Activated CD4-positive, alpha-beta memory T cell treated with anti-CD3 and anti-CD28 coated beads, Interleukin-2, amount 10 ng/mL, durations not matched to agents 7 days and 5 days (primary cell): Measurements from ENCODE around the gene NADSYN1. TPM values are rescaled to one million over a fixed set of nuclear protein-coding genes. Genes with fewer than 3 reads are reported as not detected.

Experiments used
- CTCF ChIA-PET: fragments of 350-600 bp; sonication (Branson Sonifier 250); formaldehyde crosslinking; loops from one replicate; lab custom pipeline; 2021; ENCODE audit warnings: antibody characterized with exemption, inconsistent platforms; lab: Charles Lee
- POLR2A ChIA-PET: fragments of 350-600 bp; sonication (Branson Sonifier 250); formaldehyde crosslinking; loops from one replicate; lab custom pipeline; 2021; ENCODE audit warnings: antibody characterized with exemption; lab: Charles Lee
- DNase-seq: peaks from one replicate; pipeline ENCODE4 v3.0.0-alpha.2; 2020
- H3K27ac Mint-ChIP-seq: one replicate; pipeline ENCODE4 v1.8.0; 2021; ENCODE audit warnings: mild to moderate bottlenecking, mixed read lengths
- H3K27me3 Mint-ChIP-seq: one replicate; pipeline ENCODE4 v1.8.0; 2021; ENCODE audit warnings: mixed read lengths
- H3K36me3 Mint-ChIP-seq: one replicate; pipeline ENCODE4 v1.8.0; 2021; ENCODE audit warnings: low read depth, mixed read lengths
- H3K4me1 Mint-ChIP-seq: one replicate; pipeline ENCODE4 v1.8.0; 2021; ENCODE audit warnings: mixed read lengths
- H3K4me3 Mint-ChIP-seq: one replicate; pipeline ENCODE4 v1.8.0; 2021; ENCODE audit warnings: mild to moderate bottlenecking, mixed read lengths
- H3K9me3 Mint-ChIP-seq: one replicate; pipeline ENCODE4 v1.8.0; 2021; ENCODE audit warnings: mixed read lengths
- total RNA-seq, 2 experiments: library from RNA; stranded (reverse); gene quantifications; one replicate each; pipeline ENCODE4 v1.2.3, GENCODE V29; 2021

Gene NADSYN1
- total RNA-seq, 2 experiments from 2014 or later, result 141 to 142 TPM

DNA sequence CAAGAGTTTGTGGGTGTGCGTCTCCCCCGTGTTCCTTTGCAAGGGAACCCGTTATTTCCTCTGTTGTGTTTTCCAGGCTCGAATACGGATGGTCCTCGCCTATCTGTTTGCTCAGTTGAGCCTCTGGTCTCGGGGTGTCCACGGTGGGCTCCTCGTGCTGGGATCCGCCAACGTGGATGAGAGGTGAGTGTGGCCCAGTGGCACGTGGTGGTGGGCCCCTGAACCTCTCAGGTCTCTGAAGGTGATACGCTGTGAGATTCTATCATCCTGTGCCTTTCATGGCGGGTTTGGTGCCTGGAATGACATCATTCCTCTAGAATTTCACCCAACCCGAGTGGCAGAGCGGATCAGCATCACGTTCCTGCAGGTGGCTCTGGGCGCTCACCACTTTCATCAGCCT, 32.5 kb downstream of the NADSYN1 start:
- peaks cover 78% of the 10 kb centered on the region for H3K36me3 Mint-ChIP-seq
- peaks cover 23% of the 10 kb centered on the region for H3K4me1 Mint-ChIP-seq
- H3K9me3 Mint-ChIP-seq, result no peaks in the 10 kb centered on the region
- ChIA-PET POLR2A (no interaction called here), CTCF (no interaction called here)
- no peaks in the 10 kb centered on the region for H3K27me3 Mint-ChIP-seq
- H3K27ac Mint-ChIP-seq, result no peak overlapping the region
- no peak overlapping the region for H3K4me3 Mint-ChIP-seq
- no peak for DNase-seq

DNA sequence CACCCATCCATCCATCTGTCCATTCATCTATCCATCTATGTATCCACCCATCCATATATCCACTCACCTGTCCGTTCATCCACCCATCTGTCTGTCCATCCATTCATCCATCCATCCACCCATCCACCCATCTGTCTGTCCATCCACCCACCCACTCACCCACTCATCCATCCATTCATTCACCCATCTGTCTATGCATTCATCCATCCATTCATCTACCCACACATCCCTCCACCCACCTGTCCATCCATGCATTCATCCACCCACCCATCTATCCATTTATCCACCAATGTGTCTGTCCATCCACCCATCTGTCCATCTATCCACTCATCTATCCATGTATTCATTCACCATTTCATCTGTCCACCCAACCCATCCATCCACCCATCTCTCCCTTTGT, 33.3 kb downstream of the NADSYN1 start:
- H3K36me3 Mint-ChIP-seq, result peaks cover 80% of the 10 kb centered on the region
- ChIA-PET POLR2A (no interaction called here), CTCF (no interaction called here)
- no peak overlapping the region for H3K27ac Mint-ChIP-seq
- H3K4me1 Mint-ChIP-seq, result peaks cover 24% of the 10 kb centered on the region
- H3K4me3 Mint-ChIP-seq, result no peak overlapping the region
- H3K9me3 Mint-ChIP-seq, result no peaks in the 10 kb centered on the region
- H3K27me3 Mint-ChIP-seq, result no peaks in the 10 kb centered on the region
- DNase-seq, result no peak

- ChIA-PET CTCF (no interaction called here), POLR2A (no interaction called here)
- H3K4me1 Mint-ChIP-seq, result peaks cover 26% of the 10 kb centered on the region
- H3K36me3 Mint-ChIP-seq, result peaks cover 76% of the 10 kb centered on the region
- H3K27me3 Mint-ChIP-seq, result no peaks in the 10 kb centered on the region
- H3K4me3 Mint-ChIP-seq, result no peak overlapping the region
- H3K27ac Mint-ChIP-seq, result peak overlapping the region; percentile 82
- DNase-seq, result no peak
- H3K9me3 Mint-ChIP-seq, result no peaks in the 10 kb centered on the region
Measured at GRCh38 chr11:71488681-71489270, 35.8 kb downstream of the NADSYN1 start.

DNA sequence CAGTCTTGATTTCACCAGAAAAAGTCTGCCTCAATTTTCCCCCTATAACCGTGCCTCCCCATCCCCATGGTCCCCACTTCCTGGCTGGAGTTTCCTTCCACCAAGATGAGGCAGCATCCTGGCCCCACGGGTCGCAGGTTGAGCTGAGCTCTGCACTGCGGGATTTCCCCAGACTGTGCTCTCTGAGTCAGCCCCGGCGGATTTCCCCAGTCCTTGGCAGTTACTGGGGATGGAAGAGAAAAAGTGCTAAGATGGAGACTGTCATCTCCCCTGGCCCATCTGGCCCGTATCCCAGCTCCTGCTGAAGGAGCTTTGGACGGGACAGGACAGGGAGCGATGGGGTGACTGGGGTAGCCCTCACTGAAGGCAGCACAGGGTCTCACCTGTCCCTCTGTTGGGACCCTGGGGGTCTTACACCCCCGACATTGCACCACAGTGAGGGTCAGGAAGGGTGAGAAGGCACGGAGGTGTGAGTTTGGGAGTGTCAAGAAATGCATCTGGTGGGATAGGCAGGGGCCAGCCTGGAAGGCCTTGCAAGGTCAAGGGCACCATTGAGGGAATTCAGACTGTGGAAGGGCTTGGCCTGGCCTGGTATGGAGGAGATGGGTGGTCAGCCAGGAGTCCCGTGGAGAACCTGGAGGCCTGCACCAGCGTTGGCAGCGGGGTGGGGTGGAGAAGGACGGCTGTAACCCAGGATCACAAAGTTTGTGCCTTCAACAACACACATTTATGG, 36.5 kb downstream of the NADSYN1 start:
- ChIA-PET POLR2A (no interaction called here), CTCF (no interaction called here)
- Mint-ChIP-seq H3K36me3 (peaks cover 74% of the 10 kb centered on the region), H3K4me3 (no peak overlapping the region), H3K27ac (peak overlapping the region; percentile 82), H3K4me1 (peaks cover 26% of the 10 kb centered on the region), H3K9me3 (no peaks in the 10 kb centered on the region), H3K27me3 (no peaks in the 10 kb centered on the region)
- peak; percentile 50 for DNase-seq

GRCh38 chr11:71490044-71490730, 37.2 kb downstream of the NADSYN1 start:
- Mint-ChIP-seq H3K27ac (no peak overlapping the region), H3K9me3 (no peaks in the 10 kb centered on the region), H3K27me3 (no peaks in the 10 kb centered on the region)

DNA sequence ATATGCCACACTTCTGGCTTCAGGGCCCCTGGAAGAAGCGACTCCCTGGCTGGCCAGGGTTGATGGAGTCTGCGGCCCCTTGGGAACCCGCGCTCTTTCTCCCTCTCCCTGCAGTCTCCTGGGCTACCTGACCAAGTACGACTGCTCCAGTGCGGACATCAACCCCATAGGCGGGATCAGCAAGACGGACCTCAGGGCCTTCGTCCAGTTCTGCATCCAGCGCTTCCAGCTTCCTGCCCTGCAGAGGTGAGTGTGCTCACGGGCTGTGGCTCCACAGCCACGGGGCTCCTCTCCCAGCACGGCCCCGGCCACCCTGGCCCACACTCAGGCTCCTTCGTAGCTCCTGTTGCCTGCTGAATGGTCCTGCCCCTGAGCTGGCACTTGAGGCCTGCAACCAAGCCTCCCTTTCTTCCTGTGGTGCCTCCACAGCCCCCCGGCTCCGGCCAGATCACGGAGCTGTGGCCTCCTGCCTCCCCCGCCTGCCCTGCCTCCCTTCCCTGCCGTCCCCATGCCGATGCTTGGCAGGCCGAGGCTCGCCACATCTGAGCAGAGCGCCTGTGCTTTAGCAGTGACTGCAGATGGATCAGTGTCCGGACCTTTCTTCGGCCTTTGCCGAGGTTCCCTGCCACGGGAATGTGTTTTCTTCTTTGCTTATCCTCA, 37.9 kb downstream of the NADSYN1 start:
- H3K4me1 Mint-ChIP-seq, result peaks cover 26% of the 10 kb centered on the region
- ChIA-PET CTCF (no interaction called here), POLR2A (no interaction called here)
- peaks cover 73% of the 10 kb centered on the region for H3K36me3 Mint-ChIP-seq
- no peaks in the 10 kb centered on the region for H3K27me3 Mint-ChIP-seq
- no peak overlapping the region for H3K4me3 Mint-ChIP-seq
- H3K27ac Mint-ChIP-seq, result no peak overlapping the region
- no peaks in the 10 kb centered on the region for H3K9me3 Mint-ChIP-seq
- no peak for DNase-seq

More at GRCh38 chr11:71490044-71490730, 37.2 kb downstream of the NADSYN1 start:
- peaks cover 73% of the 10 kb centered on the region for H3K36me3 Mint-ChIP-seq
- H3K4me1 Mint-ChIP-seq, result peaks cover 26% of the 10 kb centered on the region
- POLR2A ChIA-PET, result no interaction called here
- no peak overlapping the region for H3K4me3 Mint-ChIP-seq
- no peak for DNase-seq
- CTCF ChIA-PET, result no interaction called here

GRCh38 chr11:71491531-71491930, 38.5 kb downstream of the NADSYN1 start:
- H3K36me3 Mint-ChIP-seq, result peaks cover 70% of the 10 kb centered on the region
- ChIA-PET POLR2A (no interaction called here), CTCF (no interaction called here)
- no peaks in the 10 kb centered on the region for H3K9me3 Mint-ChIP-seq
- no peak overlapping the region for H3K27ac Mint-ChIP-seq
- no peak overlapping the region for H3K4me3 Mint-ChIP-seq
- peak; percentile 5 for DNase-seq
- no peaks in the 10 kb centered on the region for H3K27me3 Mint-ChIP-seq
- peaks cover 26% of the 10 kb centered on the region for H3K4me1 Mint-ChIP-seq

DNA sequence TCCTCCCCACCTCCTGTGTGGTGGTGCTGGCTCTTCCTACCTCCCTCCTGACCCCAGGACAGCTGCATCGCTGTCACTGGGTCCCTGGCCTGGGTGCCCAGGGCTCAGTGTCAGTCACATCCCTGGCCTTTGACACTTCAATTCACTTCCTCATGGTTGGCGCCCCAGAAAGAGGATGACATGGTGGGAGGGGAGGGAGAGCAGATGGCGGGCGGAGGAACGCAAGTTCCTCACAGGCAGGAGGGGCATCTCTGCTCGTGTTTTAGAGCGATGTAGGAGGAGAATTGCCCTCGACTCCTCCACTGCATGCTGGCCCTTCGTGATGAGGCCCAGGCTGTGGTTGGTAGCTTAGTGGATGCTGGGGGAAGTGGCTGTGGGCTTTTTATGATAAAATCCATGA, 38.9 kb downstream of the NADSYN1 start:
- H3K9me3 Mint-ChIP-seq, result no peaks in the 10 kb centered on the region
- peaks cover 26% of the 10 kb centered on the region for H3K4me1 Mint-ChIP-seq
- peak overlapping the region; percentile 49 for H3K27ac Mint-ChIP-seq
- no peaks in the 10 kb centered on the region for H3K27me3 Mint-ChIP-seq
- H3K36me3 Mint-ChIP-seq, result peaks cover 72% of the 10 kb centered on the region
- no peak overlapping the region for H3K4me3 Mint-ChIP-seq
- POLR2A ChIA-PET, result no interaction called here
- CTCF ChIA-PET, result no interaction called here
- peak; percentile 9 for DNase-seq

DNA sequence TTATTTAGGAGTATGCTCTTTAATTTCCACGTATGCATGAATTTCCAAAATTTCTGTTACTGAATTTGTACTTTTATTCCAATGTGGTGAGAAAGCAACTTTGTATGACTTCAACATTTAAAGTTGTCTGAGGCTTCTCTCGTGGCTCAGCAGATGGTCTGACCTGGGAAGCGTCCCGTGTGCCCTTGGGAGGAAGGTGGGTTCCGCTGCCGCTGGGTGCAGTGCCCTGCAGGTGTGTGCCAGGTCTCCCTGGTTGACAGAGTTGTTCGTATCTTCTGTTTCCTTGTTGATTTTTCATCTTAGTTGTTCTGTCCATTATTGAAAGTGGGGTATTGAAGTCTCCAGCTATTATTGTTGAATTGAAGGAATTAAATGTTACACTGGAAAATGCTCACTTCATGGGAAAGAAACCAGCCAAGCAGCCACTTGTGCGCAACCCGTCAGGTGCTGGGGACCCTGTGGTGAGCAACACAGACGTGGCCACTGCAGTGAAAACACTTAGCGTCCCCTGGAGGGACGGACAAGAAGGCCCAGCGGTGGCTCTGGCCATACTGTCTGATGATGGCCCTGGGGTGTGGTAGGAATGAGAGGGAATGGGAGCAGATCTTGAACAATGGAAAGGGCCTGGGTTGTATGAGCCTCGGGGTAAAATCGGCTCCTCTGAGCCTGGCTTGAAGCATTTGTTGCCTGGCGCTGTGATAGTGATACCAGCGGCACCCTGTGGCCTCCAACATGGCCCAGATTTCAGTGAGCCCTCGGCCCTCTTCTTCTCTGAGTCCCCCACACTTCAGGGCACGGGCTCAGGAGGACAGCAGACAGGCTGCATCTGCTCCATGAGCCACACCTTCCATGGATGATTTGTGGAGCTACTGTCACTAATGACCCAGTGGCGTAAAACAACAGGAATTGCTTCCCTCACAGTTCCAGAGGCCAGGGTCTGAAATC, 42.6 kb downstream of the NADSYN1 start:
- Mint-ChIP-seq H3K4me3 (no peak overlapping the region), H3K27ac (no peak overlapping the region), H3K4me1 (peaks cover 6% of the 10 kb centered on the region), H3K9me3 (no peaks in the 10 kb centered on the region), H3K36me3 (peaks cover 76% of the 10 kb centered on the region), H3K27me3 (no peaks in the 10 kb centered on the region)
- POLR2A ChIA-PET, result no interaction called here
- CTCF ChIA-PET, result interaction anchor here (0.6 kb wide), 1 partner anchor 740 kb away, joined by 3 read pairs; no protein-coding TSS in a partner anchor
- peak; percentile 1 for DNase-seq

DNA sequence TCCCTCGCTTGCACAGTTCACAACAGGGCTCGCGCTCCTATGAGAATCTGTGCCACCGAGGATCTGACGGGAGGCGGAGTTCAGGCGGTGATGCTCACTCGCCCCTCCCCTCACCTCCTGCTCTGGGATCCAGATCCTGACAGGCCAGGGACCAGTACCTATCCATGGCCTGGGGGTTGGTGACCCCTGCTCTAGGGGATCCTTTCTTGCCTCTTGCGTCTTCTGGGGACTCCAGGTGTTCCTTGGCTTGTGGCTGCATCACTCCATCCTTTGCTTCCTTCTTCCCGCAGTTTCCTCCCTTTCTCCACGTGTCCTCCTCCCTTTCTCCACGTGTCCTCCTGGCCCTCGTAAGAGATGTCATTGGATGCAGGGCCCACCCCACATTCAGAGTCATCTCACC, 43.4 kb downstream of the NADSYN1 start:
- Mint-ChIP-seq H3K27ac (no peak overlapping the region), H3K36me3 (peaks cover 74% of the 10 kb centered on the region), H3K27me3 (no peaks in the 10 kb centered on the region), H3K9me3 (no peaks in the 10 kb centered on the region), H3K4me3 (no peak overlapping the region), H3K4me1 (peaks cover 6% of the 10 kb centered on the region)
- CTCF ChIA-PET, result no interaction called here
- DNase-seq, result no peak
- POLR2A ChIA-PET, result no interaction called here

- Mint-ChIP-seq H3K4me1 (peaks cover 5% of the 10 kb centered on the region), H3K9me3 (no peaks in the 10 kb centered on the region), H3K4me3 (no peak overlapping the region), H3K27ac (no peak overlapping the region), H3K36me3 (peaks cover 69% of the 10 kb centered on the region), H3K27me3 (no peaks in the 10 kb centered on the region)
- POLR2A ChIA-PET, result no interaction called here
- DNase-seq, result peak; percentile 3
- CTCF ChIA-PET, result no interaction called here
Measured at GRCh38 chr11:71498091-71498490, 45.1 kb downstream of the NADSYN1 start.

- CTCF ChIA-PET, result no interaction called here
- Mint-ChIP-seq H3K36me3 (peaks cover 68% of the 10 kb centered on the region), H3K4me3 (no peak overlapping the region), H3K9me3 (no peaks in the 10 kb centered on the region), H3K27ac (peak overlapping the region; percentile 40), H3K27me3 (no peaks in the 10 kb centered on the region), H3K4me1 (peaks cover 5% of the 10 kb centered on the region)
- DNase-seq, result peak; percentile 12
- POLR2A ChIA-PET, result no interaction called here
Measured at GRCh38 chr11:71499125-71499524, 46.1 kb downstream of the NADSYN1 start.
